GM20431 (cell line): ENCODE results near the gene CCDC116.
"Not testable (repeated sequence)": the region's sequence is repeated elsewhere in the genome, so short reads cannot be mapped to it uniquely, and the experiment has no call there.

Source experiments
- in situ Hi-C: fragments of 300-500 bp; cut with MseI, MboI; formaldehyde crosslinking; loops from one replicate; pipeline ENCODE4 v1.15.0; 2020; ENCODE audit warnings: low sequenced_read_pairs; ENCODE audit not compliant: unreplicated experiment

CCDC116 gene

DNA sequence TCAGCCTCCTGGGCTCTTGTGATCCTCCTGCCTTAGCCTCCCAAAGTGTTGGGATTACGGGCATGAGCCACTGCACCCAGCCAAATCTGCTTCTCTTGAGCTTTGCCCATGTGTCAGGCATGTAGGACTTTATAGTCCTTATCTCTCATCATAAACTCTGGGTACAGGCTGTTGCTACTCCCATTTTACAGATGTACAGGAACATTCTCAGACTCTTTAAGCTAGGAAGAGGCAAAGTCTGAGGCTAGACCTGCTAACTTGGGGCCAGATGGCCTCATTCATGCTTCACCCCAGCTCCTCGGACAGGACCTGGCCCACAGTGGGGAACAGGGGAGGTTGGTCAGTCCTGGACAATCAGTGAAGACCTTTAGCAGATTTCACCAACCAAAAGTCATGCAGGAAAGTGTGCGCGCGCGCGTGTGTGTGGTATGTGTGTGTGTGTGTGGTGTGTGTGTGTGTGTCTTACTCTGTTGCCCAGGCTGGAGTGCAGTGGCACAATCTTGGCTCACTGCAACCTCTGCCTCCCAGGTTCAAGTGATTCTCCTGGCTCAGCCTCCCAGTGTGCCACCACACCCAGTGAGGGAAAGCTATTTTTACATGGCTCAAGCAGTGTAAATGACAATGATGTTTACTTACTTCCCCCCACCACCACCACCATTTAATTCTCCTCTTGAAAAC, 26.5 kb upstream of the CCDC116 start:
- in situ Hi-C loops, result no loop called here

DNA sequence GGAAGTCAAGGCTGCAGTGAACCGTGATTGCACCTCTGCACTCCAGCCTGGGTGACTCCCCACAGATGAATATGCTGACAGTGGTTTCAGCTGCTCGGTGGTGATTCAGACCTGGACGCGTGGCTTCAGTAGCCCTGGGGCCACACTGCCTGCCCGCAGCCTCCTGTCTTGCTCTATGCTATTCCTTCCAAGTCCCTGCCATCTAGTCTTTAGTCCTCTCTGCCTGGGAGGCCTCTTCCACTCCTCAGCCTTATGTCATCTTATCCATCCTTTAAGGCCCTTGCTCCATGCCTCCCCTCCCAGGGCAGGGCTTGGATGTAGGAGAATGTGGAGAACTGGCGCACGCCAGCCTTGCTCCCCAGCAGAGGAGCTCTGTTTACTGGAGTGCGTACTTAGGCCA, 25.8 kb upstream of the CCDC116 start:
- in situ Hi-C loops, result no loop called here

DNA sequence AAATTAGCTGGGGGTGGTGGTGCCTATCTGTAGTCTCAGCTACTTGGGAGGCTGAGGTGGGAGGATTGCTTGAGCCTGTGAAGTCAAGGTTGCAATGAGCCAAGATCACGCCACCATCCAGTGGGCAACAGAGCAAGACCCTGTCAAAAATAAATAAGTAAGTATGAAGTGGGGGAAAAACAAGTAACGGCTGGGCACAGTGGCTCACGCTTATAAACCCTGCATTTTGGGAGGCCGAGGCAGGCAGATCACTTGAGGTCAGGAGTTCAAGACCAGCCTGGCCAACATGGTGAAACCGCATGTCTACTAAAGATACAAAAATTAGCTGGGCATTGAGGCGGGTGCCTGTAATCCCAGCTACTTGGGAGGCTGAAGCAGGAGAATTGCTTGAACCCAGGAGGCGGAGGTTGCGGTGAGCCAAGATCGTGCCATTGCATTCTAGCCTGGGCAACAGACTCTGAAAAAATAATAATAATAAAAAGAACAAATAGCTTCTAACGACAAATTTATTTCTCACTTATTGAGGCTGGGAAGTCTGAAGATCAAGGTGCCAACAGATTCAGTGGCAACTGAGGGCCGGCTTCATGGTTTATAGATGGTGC, 22.9 kb upstream of the CCDC116 start:
- in situ Hi-C loops, result not testable (repeated sequence)

DNA sequence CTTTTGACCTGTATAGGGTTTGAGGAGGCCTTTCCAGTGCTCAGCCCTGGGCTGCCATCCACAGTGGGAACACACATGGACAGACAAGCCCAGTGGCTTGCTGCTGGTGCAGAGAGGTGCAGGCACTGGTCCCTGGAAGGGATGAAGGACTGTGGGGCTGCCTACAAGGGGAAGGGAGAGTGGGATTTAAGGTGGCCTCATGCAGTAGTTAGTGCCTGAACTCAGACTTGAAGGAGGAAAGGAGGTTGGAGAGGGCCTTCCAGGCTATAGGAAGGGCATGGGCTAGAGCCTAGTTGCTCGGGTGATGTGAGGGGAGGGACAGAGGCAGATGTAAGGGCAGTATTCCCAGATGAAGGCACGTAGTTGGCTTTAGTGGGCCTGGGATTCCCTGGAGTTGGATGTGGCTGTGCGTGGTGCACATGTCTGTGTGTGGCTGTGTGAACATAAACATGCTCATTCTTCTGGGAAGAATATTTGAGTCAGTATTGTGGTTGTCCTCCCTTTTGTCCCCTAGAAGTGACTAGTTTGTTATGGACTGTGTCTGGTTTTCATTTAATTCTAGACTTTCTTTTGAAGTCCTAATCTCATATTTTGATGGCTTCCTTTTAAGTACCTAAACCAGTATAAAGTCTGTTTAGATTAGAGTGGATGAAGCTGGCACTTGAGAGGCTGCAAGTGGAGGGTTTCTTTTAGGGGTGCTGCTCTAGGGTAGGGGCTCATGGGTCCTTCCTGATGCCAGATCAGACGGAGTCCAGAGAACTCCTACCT, 21.2 kb upstream of the CCDC116 start:
- in situ Hi-C loops, result no loop called here

DNA sequence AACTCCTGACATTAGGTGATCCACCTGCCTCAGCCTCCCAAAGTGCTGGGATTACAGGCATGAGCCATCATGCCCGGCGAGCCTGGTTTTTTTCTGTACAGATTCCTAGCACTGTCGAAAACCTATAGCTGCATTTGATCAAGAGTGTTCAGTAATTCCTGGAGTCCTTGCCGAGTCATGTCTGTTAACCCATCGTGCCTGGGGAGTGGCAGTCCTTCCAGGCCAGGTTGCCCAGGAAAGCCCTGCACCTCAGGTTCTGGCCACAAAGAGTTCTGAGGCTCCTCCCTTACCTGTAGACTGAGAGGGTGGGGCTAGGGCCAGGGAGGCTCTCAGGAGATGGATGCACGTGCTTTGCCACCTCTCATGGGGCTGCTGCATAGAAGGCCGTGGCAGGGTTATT, 19.7 kb upstream of the CCDC116 start:
- in situ Hi-C loops, result no loop called here

DNA sequence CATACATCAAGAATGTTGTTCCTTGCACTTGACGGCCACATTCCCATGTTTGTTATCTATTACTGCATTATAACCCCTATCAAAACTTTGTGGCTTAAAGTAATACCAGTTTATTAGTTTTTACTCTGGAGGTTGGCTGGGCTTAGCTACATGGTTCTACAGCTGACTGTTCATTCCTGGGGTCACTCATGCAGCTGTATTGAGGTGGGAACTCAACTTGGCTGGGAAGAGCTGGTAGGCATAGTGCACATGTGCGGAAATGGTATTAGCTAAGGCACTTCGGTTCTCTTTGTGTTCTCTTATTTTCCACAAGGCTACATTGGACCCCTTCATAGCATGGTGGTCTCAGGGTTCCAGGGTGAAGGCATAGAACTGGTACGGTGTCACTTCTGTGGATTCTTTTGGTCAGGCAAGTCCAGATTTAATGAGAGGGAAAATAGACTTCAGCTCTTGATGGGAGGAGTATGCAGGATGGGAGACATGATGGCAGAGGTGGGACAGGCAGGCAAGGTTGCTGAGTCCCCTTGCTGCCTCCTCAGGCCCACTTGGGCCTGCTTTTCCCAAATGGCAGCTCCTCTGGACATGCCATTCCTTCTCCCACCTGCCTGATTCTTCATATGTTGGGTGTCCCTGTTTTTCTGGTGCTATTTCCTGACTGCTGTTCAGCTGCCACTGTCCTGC, 18.9 kb upstream of the CCDC116 start:
- in situ Hi-C loops, result no loop called here

DNA sequence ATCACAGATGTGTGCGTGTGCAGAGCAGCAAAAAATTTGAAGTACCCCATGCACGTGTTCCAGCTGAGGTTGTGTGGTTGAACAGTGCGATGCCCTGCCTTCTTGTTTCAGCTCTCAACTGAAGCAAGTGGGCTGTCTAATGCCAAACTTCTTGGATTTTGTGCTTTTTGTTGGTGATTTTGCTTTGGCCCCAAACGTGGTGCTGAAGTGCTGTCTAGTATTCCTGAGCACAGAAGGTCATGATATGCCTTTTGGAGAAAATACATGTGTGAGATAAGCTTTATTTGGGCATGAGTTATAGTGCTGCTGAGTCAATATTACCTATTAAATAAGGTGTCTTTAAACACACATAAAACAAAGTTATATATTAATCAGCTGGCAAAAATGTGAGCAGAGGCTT, 16.8 kb upstream of the CCDC116 start:
- in situ Hi-C loops, result no loop called here

DNA sequence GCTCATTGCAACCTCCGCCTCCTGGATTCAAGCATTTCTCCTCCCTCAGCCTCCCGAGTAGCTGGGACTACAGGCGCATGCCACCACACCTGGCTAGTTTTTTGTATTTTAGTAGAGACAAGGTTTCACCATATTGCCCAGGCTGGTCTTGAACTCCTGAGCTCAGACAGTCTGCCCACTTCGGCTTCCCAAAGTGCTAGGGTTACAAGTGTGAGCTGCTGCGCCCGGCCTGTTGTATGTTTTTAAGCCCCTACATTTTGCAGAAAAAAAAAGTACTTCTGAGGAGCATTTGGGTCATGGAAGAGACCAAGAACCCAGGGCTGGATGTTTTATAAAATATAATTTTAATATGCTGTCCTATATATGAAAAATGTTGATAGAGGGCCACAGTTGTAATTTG, 15.2 kb upstream of the CCDC116 start:
- in situ Hi-C loops, result not testable (repeated sequence)

DNA sequence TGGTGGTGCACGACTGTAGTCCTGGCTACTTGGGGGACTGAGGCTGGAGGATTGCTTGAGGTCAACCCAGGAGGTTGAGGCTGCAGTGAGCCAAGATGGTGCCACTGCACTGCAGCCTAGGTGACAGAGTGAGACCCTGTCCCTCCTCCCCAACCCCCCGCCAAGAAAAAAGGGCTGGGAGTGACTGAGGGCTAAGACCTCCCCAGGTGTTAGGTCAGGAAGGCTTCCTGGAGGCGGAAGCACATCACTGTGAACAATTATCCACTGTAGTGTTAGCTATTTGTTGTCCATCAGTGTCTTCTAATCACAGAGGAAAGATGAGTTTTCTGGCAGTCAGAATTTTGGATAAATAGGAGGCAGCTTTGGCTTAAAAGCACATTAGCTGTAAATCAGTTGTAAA, 11.5 kb upstream of the CCDC116 start:
- in situ Hi-C loops, result no loop called here

DNA sequence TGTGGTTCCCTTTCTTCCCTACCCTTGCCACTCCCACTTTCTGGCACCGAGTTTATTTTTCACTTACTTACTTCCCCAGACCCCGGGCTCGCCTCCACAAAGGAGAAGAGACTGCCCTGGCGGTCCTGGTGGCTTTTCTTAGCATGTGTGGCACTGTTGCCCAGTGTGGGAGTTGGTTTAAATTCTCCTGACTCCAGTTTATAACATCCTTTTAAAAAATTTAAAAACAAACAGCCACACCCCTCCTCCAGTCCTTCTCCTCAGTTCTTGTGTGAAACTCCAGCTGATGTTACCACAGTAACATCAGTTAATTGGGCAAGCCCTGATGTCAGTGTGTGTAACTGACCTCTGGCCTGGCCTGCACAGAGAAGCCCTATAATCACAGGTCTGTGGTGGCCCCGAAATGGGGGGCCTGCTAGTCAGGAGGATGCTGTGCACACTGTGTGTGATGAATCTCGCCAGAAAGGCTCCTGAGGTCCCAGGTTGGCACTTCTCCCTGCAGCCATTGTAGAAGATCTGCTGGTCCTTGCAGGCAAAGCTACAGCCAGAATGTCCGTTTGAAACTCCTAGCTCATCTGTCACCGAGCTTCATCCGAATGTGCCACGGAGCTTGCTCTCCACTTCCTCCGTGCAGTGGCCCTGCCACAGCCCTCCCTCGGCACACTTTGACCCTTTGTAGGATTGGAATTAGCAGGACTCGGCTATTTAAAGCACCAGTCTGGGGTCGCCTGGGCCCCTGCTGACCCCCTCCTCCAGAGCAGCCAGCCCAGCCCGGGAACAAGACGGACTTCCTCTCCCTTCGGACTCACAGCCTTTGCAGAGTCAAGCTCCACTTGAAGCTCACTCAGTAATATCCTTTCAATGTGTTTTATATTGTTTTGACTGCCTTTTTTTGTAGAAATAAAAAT, 10.3 kb upstream of the CCDC116 start:
- in situ Hi-C loops, result no loop called here

DNA sequence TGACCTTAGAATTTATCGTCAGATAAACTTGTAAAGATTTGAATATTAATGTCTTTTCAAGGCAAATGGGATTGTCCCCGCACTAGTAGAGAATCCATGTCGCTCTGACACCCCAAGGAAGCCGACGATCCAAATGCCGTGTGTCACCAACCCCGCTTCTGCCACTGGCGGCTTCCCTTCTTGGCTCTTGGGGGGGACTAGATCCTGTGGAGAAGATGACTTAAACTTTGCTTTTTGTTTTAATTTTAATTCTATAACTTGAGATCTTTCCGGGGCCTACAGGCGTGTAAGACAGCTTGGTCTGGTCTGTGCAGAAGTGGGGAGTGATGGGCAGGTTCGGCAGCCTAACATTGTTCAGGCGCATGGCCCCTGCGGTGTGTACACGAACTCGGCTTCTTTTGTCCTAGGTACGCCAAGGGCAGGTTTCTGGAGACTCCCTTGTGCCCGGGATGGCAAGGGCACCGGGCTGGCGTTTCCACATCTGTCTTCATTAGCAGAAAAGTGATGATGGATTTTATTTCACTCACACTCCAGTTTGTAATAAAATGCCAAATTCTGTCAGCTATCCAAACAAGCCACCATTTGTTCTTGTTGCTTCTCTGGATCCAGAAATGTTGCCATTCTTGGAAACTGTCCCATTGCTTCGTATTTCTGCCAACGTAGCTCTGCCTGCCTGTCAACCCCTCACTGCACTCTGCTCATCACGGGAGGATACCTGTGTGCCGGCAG, 9.5 kb upstream of the CCDC116 start:
- in situ Hi-C loops, result no loop called here

DNA sequence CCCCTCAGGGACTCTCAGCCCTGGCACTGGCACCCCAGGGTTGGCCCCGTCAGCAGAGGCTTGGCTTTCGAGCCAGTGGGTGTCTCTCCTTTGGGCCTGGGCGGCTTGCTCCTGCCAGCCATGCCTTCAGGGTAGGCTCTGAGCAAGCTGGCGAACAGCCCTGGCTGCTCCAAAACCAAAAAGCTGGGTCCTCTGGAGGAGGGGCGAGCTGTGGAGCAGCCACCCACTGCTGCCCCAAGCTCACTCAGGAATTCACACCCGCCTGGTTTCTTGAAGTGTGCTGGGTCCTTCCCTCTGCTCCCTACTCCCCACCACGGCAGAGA, 9.0 kb upstream of the CCDC116 start:
- in situ Hi-C loops, result no loop called here

DNA sequence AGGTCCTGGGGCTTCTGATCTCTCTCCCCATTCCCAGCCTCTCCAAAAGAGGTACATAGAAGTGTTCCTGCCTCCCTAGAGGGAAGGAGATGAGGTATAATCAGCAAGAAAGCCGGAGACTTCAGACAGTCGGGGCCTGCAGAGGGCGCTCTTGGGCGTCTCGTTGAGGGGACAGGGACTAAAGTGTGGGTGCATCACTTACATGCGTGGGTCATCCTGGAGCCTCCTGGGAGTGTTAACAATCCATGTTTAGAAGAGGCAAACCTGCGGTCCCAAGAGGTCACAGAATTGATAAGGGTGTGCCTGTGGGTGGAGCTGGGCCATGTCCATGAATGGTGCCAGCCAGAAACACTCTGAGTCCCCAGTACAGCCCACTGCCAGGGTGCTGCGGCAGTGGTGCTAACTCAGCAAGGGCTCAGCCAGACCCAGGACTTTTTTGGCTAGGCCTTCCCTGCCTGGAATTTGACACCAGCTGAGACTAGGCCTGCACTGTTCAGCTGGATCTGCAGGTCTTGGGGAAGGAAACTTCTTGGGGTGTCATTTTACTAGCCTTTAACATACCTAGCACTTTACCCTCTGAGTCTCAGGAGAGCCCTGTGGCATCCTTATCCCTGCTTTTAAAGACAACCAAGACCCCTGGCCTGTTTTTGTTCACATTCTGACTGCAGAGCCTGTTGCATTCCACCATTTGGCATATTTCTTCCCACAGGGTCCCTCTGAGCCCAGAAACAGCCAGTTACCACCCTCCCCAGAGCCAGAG, 8.3 kb upstream of the CCDC116 start:
- in situ Hi-C loops, result no loop called here

DNA sequence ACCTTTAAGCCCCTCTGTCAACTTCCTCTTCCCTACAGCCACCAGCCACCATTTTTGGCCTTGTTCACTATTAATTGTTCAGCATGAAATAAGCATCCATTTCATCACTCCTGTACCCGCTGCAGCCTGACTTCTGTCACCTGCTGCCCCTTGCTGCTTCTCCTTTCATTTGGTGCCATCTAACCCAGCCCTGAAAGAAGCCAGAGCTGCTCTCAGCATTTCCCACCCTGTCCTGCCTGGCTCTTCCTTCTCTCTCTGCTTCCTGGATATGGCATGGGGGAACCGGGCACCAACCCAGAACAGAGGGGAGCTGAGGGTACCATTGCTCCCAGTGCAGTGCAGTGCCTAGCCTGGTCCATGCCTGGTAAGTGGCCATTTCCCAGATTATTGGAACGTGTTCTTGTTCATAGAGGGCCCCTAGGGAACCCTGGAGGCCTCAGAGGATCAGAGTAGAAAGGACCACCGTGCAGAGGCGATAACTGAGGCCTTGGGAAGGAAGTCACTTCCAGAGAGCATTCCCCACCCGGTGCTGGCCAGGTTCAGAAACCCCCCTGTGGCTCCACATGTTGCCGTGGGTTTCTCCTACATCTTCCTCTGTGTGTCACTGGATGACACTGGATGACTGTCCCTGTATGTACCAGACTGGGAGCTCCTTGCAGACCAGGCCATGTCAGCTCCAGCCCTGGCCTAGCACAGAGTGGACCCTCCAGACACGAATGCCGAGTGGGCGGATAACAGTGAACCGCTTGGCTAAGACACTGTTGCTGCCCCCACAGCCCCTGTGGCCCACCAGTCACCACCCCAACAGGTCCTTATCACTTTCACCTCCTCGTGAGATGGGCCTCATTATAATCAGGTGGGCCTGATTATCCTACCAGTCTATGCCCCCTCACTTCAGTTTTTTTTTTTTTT, 7.4 kb upstream of the CCDC116 start:
- in situ Hi-C loops, result no loop called here

DNA sequence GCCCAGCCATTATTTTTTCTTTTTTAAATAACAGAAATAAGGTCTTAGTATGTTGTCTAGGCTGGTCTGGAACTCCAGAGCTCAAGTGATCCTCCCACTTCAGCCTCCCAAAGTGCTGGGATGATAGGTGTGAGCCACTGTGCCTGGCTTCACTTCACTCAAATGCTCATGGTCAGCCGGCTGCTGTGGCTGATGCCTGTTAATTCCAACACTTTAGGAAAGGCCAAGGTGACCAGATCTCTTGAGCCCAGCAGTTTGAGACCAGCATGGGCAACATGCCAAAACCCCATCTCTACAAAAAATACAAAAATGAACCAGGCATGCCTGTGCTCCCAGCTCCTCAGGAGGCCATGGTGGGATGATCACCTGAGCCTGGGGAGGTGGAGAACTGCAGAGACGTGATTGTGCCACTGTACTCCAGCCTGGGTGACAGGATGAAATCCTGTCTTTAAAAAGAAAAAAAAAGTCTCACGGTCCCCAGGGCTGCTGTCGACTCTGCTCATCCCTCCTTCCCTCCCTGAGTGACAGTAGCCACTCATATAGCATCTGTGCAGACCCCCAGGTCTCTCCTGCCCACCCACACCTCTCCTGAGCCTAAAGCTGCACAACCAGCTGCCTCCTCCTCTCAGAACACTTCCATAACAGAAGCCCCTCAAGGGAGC, 6.4 kb upstream of the CCDC116 start:
- in situ Hi-C loops, result no loop called here

DNA sequence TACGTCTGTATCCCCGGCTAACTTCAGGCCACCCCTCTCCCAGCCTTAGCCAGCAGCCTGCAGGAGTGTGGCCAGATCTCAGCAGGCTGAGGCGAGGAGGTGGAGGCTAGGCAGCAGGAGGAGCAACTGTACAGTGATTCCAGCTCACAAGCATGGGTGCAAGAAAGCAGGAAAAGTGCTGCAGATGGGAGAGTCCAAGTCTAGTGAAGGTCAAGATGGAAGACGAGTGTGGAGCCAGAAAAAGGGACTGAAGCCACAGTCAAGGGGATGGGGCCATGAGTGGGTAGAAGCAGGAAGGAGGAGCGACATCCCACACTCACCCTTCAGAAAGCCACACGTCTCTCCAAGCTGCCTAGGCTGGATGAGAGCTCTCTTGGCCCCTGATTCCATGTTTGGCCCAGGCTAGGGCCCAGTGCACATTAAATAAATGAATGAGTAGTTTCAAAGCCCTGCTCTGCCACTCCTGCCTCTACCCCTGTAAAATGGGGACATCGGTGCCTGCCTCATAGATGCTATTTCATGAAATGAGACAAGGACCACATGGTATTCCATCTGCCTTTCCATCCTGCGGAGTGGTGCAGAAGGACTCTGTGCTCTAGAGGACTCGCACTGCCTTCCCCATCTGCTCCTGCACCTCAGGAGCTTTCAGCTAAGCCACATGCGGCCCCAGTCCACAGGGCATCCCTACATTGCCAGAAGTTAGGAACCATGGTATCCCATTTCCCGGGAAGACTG, 5.7 kb upstream of the CCDC116 start:
- in situ Hi-C loops, result no loop called here
